Thyroid gland (tissue), 4 donors: ENCODE measurements around the gene SAE1.

Experiments
- POLR2A ChIP-seq, 2 donors: fragments of 450-650 bp; IDR thresholded peaks; one replicate each; pipeline ENCODE4 v1.6.1; 2017; ENCODE audit warnings: antibody characterized with exemption in 2 of 2, mild to moderate bottlenecking in 2 of 2, moderate library complexity in 1 of 2
- TF ChIP-seq, protein P1 (sequence below), 6 experiments: fragments of 200-600 bp in 3 of 6; fragments of 450-650 bp in 3 of 6; sonication (generic) in 3 of 6; IDR thresholded peaks; one replicate each; pipeline ENCODE4 v1.5.1; 2016 to 2019; ENCODE audit warnings: antibody characterized with exemption in 6 of 6, mild to moderate bottlenecking in 2 of 6, inconsistent platforms in 1 of 6, moderate library complexity in 1 of 6

DNA sequence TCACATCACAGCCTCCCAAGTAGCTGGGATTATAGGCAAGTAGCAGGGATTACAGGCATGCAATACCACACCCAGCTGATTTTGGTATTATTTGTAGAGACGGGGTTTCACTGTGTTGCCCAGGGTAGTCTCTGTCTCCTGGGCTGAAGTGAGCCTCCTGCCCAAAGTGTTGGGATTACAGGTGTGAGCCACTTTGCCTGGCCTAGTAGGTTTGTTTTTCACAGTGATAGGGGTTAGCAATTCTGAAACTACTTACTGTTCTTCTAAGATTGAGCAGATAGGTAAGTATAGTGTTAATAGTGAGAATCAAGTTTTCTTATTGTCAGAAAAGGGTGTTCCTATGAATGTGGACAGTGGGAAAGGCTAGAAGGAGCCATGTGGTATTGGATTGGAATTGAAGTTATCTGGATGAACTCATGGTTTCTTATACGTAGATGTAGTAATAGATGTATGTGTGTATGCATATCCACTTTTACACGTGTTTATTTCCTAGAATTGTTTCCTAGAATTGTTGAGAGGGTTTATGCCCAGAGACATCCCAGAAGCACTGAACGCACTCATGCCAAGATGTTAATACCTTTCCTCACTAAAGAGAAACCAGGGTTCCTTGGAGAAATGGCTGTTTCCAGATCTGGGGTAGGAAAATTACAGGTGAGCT, 49.1 kb downstream of the SAE1 start:
- TF ChIP-seq, protein P1, sequence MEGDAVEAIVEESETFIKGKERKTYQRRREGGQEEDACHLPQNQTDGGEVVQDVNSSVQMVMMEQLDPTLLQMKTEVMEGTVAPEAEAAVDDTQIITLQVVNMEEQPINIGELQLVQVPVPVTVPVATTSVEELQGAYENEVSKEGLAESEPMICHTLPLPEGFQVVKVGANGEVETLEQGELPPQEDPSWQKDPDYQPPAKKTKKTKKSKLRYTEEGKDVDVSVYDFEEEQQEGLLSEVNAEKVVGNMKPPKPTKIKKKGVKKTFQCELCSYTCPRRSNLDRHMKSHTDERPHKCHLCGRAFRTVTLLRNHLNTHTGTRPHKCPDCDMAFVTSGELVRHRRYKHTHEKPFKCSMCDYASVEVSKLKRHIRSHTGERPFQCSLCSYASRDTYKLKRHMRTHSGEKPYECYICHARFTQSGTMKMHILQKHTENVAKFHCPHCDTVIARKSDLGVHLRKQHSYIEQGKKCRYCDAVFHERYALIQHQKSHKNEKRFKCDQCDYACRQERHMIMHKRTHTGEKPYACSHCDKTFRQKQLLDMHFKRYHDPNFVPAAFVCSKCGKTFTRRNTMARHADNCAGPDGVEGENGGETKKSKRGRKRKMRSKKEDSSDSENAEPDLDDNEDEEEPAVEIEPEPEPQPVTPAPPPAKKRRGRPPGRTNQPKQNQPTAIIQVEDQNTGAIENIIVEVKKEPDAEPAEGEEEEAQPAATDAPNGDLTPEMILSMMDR (IDR thresholded peaks at IDR 0.05) = no peak
- no peak for TF ChIP-seq POLR2A (IDR thresholded peaks at IDR 0.05)
